GM19023 (cell line): ENCODE data around the gene ZBTB7C.

Experiments used
- ATAC-seq: cut with Tn5 transposase; IDR thresholded peaks from one replicate; pipeline ENCODE4 v1.9.1; 2021; ENCODE audit warnings: mild to moderate bottlenecking, moderate library complexity; ENCODE audit not compliant: unreplicated experiment

Gene ZBTB7C

GRCh38 chr18:48355276-48356115, 53.7 kb downstream of the ZBTB7C start:
- no peak for ATAC-seq

GRCh38 chr18:48354746-48355260, 54.4 kb downstream of the ZBTB7C start:
- no peak for ATAC-seq

- no peak for ATAC-seq
Measured at GRCh38 chr18:48352051-48352755, 57.0 kb downstream of the ZBTB7C start.

GRCh38 chr18:48351216-48352050, 57.8 kb downstream of the ZBTB7C start:
- no peak for ATAC-seq

- no peak for ATAC-seq
Measured at GRCh38 chr18:48348739-48349138, 60.4 kb downstream of the ZBTB7C start.

GRCh38 chr18:48347756-48348326, 61.3 kb downstream of the ZBTB7C start:
- ATAC-seq, result no peak

- ATAC-seq, result no peak
Measured at GRCh38 chr18:48345596-48345995, 63.6 kb downstream of the ZBTB7C start.

- ATAC-seq, result no peak
Measured at GRCh38 chr18:48342581-48342980, 66.6 kb downstream of the ZBTB7C start.

GRCh38 chr18:48342125-48342524, 67.1 kb downstream of the ZBTB7C start:
- ATAC-seq, result no peak

- no peak for ATAC-seq
Measured at GRCh38 chr18:48340560-48340959, 68.6 kb downstream of the ZBTB7C start.

- ATAC-seq, result no peak
Measured at GRCh38 chr18:48339692-48340091, 69.5 kb downstream of the ZBTB7C start.

- no peak for ATAC-seq
Measured at GRCh38 chr18:48338915-48339314, 70.3 kb downstream of the ZBTB7C start.

- no peak for ATAC-seq
Measured at GRCh38 chr18:48337053-48337452, 72.1 kb downstream of the ZBTB7C start.

GRCh38 chr18:48336332-48336731, 72.9 kb downstream of the ZBTB7C start:
- no peak for ATAC-seq

- ATAC-seq, result no peak
Measured at GRCh38 chr18:48335829-48336228, 73.4 kb downstream of the ZBTB7C start.

GRCh38 chr18:48334845-48335244, 74.3 kb downstream of the ZBTB7C start:
- ATAC-seq, result no peak

- ATAC-seq, result no peak
Measured at GRCh38 chr18:48333563-48333962, 75.6 kb downstream of the ZBTB7C start.

- ATAC-seq, result no peak
Measured at GRCh38 chr18:48330016-48330991, 78.9 kb downstream of the ZBTB7C start.

- ATAC-seq, result no peak
Measured at GRCh38 chr18:48328473-48329210, 80.5 kb downstream of the ZBTB7C start.
